HepG2 (cell line): ENCODE results near the gene TLE2. TPM values are rescaled to one million over a fixed set of nuclear protein-coding genes. Genes with fewer than 3 reads are reported as not detected.
A peak's percentile ranks its signal among the peaks of the same experiment; 100 is the strongest.

ENCODE experiments used
- ATF7 ChIP-seq, 2 experiments: fragments of 450-650 bp in 1 of 2; sonication (generic) in 1 of 2; formaldehyde crosslinking in 1 of 2; IDR thresholded peaks; 2 replicates each; pipeline versions ENCODE4 v1.4.0 to v1.6.1; 2016 to 2020; ENCODE audit warnings: antibody characterized with exemption in 1 of 2, mild to moderate bottlenecking in 1 of 2, missing genetic modification reagents in 1 of 2
- BHLHE40 ChIP-seq: IDR thresholded peaks from 2 replicates; pipeline ENCODE4 v1.6.1; 2011; ENCODE audit warnings: low read length, improper control_type of control experiment
- CAMTA2 ChIP-seq: sonication (generic); formaldehyde crosslinking; IDR thresholded peaks from 2 replicates; pipeline ENCODE4 v1.4.0; 2020; ENCODE audit warnings: mild to moderate bottlenecking, missing genetic modification reagents, borderline replicate concordance
- HMG20B ChIP-seq: conservative IDR thresholded peaks from 2 replicates; pipeline ENCODE4 v1.6.1; 2016; ENCODE audit warnings: missing genetic modification reagents, missing compliant biosample characterization
- HOMEZ ChIP-seq: IDR thresholded peaks from 2 replicates; pipeline ENCODE4 v1.6.1; 2016; ENCODE audit warnings: low read depth
- MTA1 ChIP-seq: sonication (generic); formaldehyde crosslinking; IDR thresholded peaks from 2 replicates; pipeline ENCODE4 v1.4.0; 2020; ENCODE audit warnings: missing genetic modification reagents, mild to moderate bottlenecking, borderline replicate concordance
- PTBP1 ChIP-seq: fragments of 200-400 bp; formaldehyde crosslinking; IDR thresholded peaks from 2 replicates; pipeline ENCODE4 v1.6.1; 2018; ENCODE audit warnings: low read length, low read depth; ENCODE audit not compliant: poor library complexity, severe bottlenecking
- SOX13 ChIP-seq, 3 experiments: fragments of 450-650 bp in 1 of 3; sonication (generic) in 1 of 3; formaldehyde crosslinking in 1 of 3; IDR thresholded peaks in 2 of 3; conservative IDR thresholded peaks in 1 of 3; 2 replicates each; pipeline versions ENCODE4 v1.5.0 to v1.6.1; 2016 to 2020; ENCODE audit warnings: antibody characterized with exemption in 1 of 3, mild to moderate bottlenecking in 1 of 3, missing compliant biosample characterization in 1 of 3, missing genetic modification reagents in 1 of 3, moderate library complexity in 1 of 3
- SPEN ChIP-seq: sonication (generic); formaldehyde crosslinking; IDR thresholded peaks from 2 replicates; pipeline ENCODE4 v1.5.1; 2020; ENCODE audit warnings: low read depth, mild to moderate bottlenecking, missing genetic modification reagents
- TP53 ChIP-seq: sonication (generic); formaldehyde crosslinking; conservative IDR thresholded peaks from 2 replicates; pipeline ENCODE4 v1.4.0; 2020; ENCODE audit warnings: missing genetic modification reagents
- U2AF2 ChIP-seq: fragments of 200-400 bp; formaldehyde crosslinking; IDR thresholded peaks from 2 replicates; pipeline ENCODE4 v1.6.1; 2017; ENCODE audit warnings: low read depth, mild to moderate bottlenecking, low read length
- ZNF329 ChIP-seq: sonication (generic); formaldehyde crosslinking; IDR thresholded peaks from 2 replicates; pipeline ENCODE4 v1.9.0; 2021; ENCODE audit warnings: low read depth, mild to moderate bottlenecking, missing genetic modification reagents
- ZNF737 ChIP-seq: sonication (generic); formaldehyde crosslinking; IDR thresholded peaks from 2 replicates; pipeline ENCODE4 v1.5.0; 2020; ENCODE audit warnings: missing genetic modification reagents, mild to moderate bottlenecking, borderline replicate concordance
- ZNF777 ChIP-seq: sonication (generic); formaldehyde crosslinking; IDR thresholded peaks from 2 replicates; pipeline ENCODE4 v1.4.0; 2020; ENCODE audit warnings: missing genetic modification reagents
- ZNF780A ChIP-seq: sonication (generic); formaldehyde crosslinking; IDR thresholded peaks from 2 replicates; pipeline ENCODE4 v1.8.0; 2022; ENCODE audit warnings: mild to moderate bottlenecking, missing genetic modification reagents, moderate library complexity
- ZNF781 ChIP-seq: sonication (generic); formaldehyde crosslinking; IDR thresholded peaks from 2 replicates; pipeline ENCODE4 v1.5.1; 2020; ENCODE audit warnings: borderline replicate concordance, mild to moderate bottlenecking, missing genetic modification reagents; ENCODE audit errors: not compliant biosample characterization
- ZNF878 ChIP-seq: sonication (generic); formaldehyde crosslinking; IDR thresholded peaks from 2 replicates; pipeline ENCODE4 v1.8.1; 2023; ENCODE audit warnings: mild to moderate bottlenecking, missing genetic modification reagents, moderate library complexity
- ZNF879 ChIP-seq: sonication (generic); formaldehyde crosslinking; IDR thresholded peaks from 2 replicates; pipeline ENCODE4 v1.8.1; 2023; ENCODE audit warnings: missing genetic modification reagents
- ZZZ3 ChIP-seq: sonication (generic); formaldehyde crosslinking; IDR thresholded peaks from 2 replicates; pipeline ENCODE4 v1.4.0; 2020; ENCODE audit warnings: missing genetic modification reagents, mild to moderate bottlenecking, borderline replicate concordance
- polyA plus RNA-seq, 8 experiments: library from polyadenylated mRNA; depleted of rRNA in 3 of 8; stranded (reverse) in 7 of 8; unstranded in 1 of 8; fragments of >200 nt; fragmentation: Illumina TruSeq in 4 of 8; extraction: Trizol in 4 of 8; gene quantifications; 2 replicates each; pipeline versions ENCODE4 v1.2.1 to v1.2.3, GENCODE V29; 2011 to 2016; ENCODE audit warnings: low read depth in 4 of 8, missing spikeins in 1 of 8, mixed read lengths in 1 of 8; ENCODE audit not compliant: insufficient read depth in 1 of 8
- total RNA-seq, 5 experiments: library from RNA; depleted of rRNA; stranded (reverse); fragments of >200 nt; fragmentation: Illumina TruSeq; extraction: Trizol; gene quantifications; 2 replicates each; pipeline ENCODE4 v1.2.3, GENCODE V29; 2016; ENCODE audit warnings: low read depth in 1 of 5
- TF ChIP-seq, protein P1 (sequence below): sonication (generic); formaldehyde crosslinking; IDR thresholded peaks from 2 replicates; pipeline ENCODE4 v1.8.1; 2022; ENCODE audit warnings: mild to moderate bottlenecking, missing genetic modification reagents
- TF ChIP-seq, protein P2 (sequence below): IDR thresholded peaks from 2 replicates; pipeline ENCODE4 v1.6.1; 2016
- TF ChIP-seq, protein P3 (sequence below): sonication (generic); formaldehyde crosslinking; IDR thresholded peaks from 2 replicates; pipeline ENCODE4 v1.8.1; 2023; ENCODE audit warnings: mild to moderate bottlenecking, moderate library complexity, missing genetic modification reagents

The TLE2 gene
- total and polyA plus RNA-seq, 2 of the 13 experiments (the other 11 are each of a cell fraction or from before 2014, with no cell fraction given): 0.07 to 0.81 TPM

- no peak for TF ChIP-seq SOX13 (IDR thresholded peaks at IDR 0.05)
- no peak for TF ChIP-seq SOX13 (CRISPR knock-in tag; conservative IDR thresholded peaks at IDR 0.05 in 1 of 2, IDR thresholded peaks at IDR 0.05 in 1 of 2)
- TF ChIP-seq ATF7 (IDR thresholded peaks at IDR 0.05): no peak
- no peak for TF ChIP-seq ATF7 (CRISPR knock-in tag; IDR thresholded peaks at IDR 0.05)
- no peak for TF ChIP-seq ZNF737
- TF ChIP-seq ZNF780A (CRISPR knock-in tag): no peak
- TF ChIP-seq, protein P1, sequence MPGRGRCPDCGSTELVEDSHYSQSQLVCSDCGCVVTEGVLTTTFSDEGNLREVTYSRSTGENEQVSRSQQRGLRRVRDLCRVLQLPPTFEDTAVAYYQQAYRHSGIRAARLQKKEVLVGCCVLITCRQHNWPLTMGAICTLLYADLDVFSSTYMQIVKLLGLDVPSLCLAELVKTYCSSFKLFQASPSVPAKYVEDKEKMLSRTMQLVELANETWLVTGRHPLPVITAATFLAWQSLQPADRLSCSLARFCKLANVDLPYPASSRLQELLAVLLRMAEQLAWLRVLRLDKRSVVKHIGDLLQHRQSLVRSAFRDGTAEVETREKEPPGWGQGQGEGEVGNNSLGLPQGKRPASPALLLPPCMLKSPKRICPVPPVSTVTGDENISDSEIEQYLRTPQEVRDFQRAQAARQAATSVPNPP: no peak
- no peak for TF ChIP-seq MTA1 (CRISPR knock-in tag)
- no peak for TF ChIP-seq U2AF2
- TF ChIP-seq, protein P2, sequence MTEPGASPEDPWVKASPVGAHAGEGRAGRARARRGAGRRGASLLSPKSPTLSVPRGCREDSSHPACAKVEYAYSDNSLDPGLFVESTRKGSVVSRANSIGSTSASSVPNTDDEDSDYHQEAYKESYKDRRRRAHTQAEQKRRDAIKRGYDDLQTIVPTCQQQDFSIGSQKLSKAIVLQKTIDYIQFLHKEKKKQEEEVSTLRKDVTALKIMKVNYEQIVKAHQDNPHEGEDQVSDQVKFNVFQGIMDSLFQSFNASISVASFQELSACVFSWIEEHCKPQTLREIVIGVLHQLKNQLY (CRISPR knock-in tag): no peak
- TF ChIP-seq ZNF781 (CRISPR knock-in tag): no peak
- TF ChIP-seq PTBP1: no peak
- TF ChIP-seq HOMEZ: no peak
- TF ChIP-seq ZZZ3 (CRISPR knock-in tag): no peak
- no peak for TF ChIP-seq BHLHE40
- no peak for TF ChIP-seq HMG20B (CRISPR knock-in tag)
- TF ChIP-seq SPEN (CRISPR knock-in tag): no peak
- TF ChIP-seq, protein P3, sequence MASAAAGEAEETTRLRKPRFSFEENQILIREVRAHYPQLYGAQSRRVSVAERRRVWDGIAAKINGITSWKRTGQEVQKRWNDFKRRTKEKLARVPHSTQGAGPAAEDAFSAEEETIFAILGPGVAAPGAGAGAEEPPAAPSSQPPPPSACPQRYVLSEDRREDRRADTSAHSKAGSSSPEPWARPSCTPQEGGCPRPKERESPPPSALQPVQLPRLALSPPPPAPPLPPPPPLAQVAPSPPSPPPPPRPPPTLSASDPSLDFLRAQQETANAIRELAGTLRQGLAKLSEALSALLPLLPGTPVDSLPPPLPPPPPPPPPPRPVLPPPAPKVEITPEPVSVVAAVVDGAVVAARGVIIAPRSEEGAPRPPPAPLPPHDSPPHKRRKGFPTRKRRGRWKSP (CRISPR knock-in tag): no peak
- TF ChIP-seq ZNF777 (CRISPR knock-in tag): no peak
- TF ChIP-seq ZNF879 (CRISPR knock-in tag): no peak
- TF ChIP-seq CAMTA2 (CRISPR knock-in tag): 0 out of 2 replicates have a peak, but pooled peaks have one; percentile 31
- TF ChIP-seq ZNF878: no peak
- TF ChIP-seq ZNF329: peak; percentile 76; the same call in 1 of the 2 replicates
- no peak for TF ChIP-seq TP53 (CRISPR knock-in tag)
Measured at GRCh38 chr19:3075605-3076431, 46.7 kb upstream of the TLE2 start (continued).
